ENCODE data around the gene DGUOK.
A peak's percentile ranks its signal among the peaks of the same experiment; 100 is the strongest.

DGUOK gene

DNA sequence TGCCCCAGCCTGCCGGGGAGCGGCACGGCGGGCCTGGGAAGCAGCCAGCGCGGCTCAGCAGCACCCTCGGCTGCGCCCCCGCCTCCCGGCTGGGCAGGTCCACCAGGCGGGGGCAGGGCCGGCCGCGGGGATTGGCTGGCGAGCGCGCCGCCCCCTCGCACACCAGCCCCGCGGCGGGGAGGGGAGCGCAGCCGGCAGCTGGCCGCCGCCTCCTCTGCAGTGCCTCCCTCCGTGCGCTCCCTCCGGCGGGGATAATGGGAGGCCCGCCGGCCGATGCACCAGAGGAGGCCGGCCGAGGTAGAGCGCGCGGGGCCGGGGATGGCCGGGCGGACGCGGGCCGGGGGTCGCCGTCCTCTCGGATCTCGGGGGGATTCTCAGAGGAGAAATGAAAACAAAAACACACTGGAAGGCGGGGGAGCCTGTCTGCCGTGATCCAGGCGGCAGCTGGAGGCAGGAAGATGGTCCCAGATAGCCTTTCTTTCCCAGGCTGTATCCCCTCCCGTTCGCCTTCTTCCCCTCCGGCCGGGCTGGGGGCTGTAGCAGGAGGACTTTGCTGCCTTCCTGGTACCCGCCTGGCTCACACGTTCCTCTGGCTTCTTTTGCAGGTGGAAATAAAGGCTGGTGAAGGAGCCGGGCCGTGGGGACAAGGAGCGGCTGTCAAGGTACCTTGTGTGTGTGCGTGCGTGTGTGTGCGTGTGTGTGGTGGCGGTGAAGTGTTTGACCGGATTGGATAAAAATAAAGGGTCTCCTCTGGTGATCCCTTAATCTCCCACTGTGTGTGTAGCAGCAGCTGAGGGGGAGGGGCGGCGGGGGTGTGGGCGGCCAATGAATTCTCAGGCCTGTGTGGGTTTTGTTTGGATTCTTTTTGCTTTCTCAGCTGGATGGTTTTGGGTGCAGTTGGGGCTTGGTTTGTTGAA lies 76.1 kb downstream of the DGUOK start:
- peak; percentile 85 for DNase-seq (ENCODE audit: low read depth)
- H3K4me3 ChIP-seq (ENCODE audit: low read depth, low read length), result peak overlapping the region; percentile 63
- TF ChIP-seq, protein P1, sequence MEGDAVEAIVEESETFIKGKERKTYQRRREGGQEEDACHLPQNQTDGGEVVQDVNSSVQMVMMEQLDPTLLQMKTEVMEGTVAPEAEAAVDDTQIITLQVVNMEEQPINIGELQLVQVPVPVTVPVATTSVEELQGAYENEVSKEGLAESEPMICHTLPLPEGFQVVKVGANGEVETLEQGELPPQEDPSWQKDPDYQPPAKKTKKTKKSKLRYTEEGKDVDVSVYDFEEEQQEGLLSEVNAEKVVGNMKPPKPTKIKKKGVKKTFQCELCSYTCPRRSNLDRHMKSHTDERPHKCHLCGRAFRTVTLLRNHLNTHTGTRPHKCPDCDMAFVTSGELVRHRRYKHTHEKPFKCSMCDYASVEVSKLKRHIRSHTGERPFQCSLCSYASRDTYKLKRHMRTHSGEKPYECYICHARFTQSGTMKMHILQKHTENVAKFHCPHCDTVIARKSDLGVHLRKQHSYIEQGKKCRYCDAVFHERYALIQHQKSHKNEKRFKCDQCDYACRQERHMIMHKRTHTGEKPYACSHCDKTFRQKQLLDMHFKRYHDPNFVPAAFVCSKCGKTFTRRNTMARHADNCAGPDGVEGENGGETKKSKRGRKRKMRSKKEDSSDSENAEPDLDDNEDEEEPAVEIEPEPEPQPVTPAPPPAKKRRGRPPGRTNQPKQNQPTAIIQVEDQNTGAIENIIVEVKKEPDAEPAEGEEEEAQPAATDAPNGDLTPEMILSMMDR (IDR thresholded peaks at IDR 0.05; ENCODE audit: insufficient read depth, low read depth, low read length, missing control alignments), result no peak

DNA sequence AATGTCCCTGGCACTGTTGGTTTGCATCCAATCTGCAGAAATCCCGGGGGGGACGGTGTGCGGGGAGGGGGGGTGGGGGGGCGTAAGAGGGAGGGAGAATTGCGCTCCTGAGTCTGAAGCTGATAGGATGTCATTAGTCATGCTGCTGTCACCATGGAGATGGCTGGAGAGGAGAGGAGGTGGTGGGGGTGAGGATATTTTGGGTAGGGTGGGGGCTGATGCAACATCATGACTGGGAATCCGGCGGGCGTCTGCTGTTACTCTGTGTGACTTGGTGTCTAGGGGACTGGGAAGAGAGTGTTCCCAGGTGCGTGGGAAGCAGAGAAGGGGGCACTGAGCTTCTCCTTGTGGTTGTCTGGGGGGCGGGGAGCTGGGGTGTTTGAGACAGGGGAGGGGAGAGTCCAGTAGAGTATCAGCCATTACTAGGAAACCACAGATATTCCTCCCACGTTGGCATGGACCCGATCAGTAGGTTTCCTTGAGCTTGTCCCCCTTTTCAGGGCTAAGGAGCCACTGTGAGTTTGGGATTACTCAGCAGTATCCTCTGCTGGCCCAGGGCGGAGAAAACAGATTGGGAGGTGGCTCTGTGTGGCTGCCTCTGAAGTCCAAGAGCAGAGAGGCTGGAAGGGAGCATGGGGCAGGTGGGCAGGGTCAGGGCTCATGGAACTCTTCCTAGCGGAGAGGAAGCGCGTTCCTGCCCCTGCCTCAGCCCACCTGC lies 77.0 kb downstream of the DGUOK start:
- no peak for DNase-seq (ENCODE audit: low read depth)
- TF ChIP-seq, protein P1 (IDR thresholded peaks at IDR 0.05; ENCODE audit: insufficient read depth, low read depth, low read length, missing control alignments), result no peak
- no peak overlapping the region for H3K4me3 ChIP-seq (ENCODE audit: low read depth, low read length)

DNA sequence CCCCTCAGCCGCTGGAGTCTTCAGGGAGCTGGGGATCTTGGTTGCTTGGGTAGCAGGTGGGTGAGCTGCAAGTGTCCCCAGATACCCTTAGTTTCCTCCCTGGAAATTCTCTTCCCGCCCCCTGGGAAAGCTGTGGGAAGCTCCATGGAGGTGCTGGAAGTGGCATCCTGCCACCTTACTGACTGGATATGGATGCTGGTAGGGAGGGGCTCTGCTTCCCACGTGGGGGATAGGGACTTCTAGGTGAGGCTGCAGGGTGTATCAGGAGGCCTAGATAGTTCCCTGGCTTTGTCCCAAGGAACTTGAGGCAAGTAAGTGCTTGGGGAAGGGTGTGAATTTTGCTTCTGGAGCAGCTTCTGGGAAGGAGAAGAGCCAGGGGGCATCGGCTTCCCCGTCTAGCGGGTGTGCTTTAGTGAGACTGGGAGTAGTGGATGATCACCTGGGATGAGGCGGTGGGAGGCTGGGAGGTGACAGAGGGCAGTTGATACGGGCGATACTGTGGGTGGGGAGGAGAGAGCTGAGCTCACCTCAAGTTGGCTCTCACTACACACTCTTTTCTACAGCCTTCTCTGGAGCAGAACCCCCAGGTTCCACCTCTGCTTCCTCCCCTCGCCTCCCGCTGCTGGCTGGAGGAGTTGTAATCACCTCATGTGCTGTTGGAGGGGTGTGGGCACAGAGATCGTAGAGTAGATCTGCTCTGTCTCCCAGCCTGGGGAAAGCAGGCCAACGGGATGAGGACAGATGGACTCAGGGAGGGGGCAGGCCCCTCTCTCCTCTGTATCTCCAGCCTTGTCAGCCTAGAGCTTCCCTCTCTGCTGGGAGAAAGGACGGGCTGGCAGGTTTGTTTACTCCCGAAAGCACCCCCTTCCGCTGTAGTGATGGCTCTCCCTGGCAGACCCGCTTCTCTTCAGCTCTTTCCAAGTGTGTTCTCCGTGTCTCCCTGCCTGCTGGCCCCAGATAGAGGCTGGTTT lies 77.8 kb downstream of the DGUOK start:
- TF ChIP-seq, protein P1 (IDR thresholded peaks at IDR 0.05; ENCODE audit: insufficient read depth, low read depth, low read length, missing control alignments), result no peak
- H3K4me3 ChIP-seq (ENCODE audit: low read depth, low read length), result no peak overlapping the region

DNA sequence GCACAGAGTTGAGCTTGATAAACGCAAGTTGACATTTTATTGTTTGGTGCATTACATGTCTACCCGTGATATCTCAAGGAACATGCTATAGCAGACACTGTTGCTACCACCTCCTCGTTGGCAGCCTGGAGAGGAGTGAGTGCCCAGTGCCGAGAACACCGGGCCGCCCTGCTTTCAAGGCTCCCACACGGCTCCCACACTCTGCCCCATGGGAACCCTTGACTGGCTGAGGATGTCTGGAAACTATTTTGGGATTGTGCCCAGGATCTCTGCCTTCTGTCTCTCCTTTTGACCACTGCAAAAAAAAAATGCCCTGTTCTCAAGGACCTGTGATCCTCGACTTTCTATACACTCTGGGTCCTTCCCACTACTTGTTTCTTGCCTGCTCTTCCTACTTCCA lies 79.1 kb downstream of the DGUOK start:
- DNase-seq (ENCODE audit: low read depth), result no peak
- TF ChIP-seq, protein P1 (IDR thresholded peaks at IDR 0.05; ENCODE audit: insufficient read depth, low read depth, low read length, missing control alignments), result no peak
- no peak overlapping the region for H3K4me3 ChIP-seq (ENCODE audit: low read depth, low read length)

More for the DNA sequence above, 77.8 kb downstream of the DGUOK start:
- no peak for DNase-seq (ENCODE audit: low read depth)

DNA sequence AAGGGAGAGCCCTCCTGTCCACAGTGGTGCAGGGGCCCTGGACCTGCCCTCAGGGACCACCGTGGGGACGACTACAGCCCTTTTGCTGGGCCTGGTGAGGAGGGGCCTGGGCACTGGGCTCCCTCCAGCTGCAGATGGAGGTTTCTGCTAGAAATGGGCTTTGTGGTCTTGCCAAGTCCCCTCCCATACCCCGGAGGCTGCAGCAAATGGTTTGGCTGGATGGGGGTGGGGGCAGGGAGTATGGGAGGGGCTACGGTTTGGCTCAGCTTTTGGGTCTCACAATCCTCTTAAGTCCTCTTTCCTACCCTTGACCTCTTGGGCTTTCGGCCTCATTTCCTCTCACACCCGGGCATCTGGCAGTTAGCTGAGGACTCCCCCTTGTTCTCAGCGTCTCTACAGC lies 79.8 kb downstream of the DGUOK start:
- DNase-seq (ENCODE audit: low read depth), result no peak
- no peak overlapping the region for H3K4me3 ChIP-seq (ENCODE audit: low read depth, low read length)
- TF ChIP-seq, protein P1 (IDR thresholded peaks at IDR 0.05; ENCODE audit: insufficient read depth, low read depth, low read length, missing control alignments), result no peak

DNA sequence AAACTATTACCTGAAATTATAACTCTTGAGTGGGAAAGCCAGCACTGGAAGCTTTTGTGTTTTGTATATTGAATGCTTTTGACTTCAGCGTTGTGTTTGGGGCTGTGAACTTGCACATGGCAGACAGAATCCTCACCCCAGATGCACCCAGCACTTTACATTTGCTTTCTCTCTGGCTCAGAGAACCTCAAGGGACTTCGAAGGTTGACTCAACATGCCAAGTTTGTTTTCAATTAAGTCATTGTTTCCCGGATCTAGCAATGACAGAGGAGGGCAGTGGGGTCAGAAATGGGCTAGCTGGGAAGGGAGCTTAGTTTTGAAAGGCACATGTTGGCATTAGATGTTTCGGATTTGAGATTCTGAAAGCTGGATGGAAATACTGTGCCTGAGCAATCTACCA lies 80.4 kb downstream of the DGUOK start:
- no peak overlapping the region for H3K4me3 ChIP-seq (ENCODE audit: low read depth, low read length)
- no peak for DNase-seq (ENCODE audit: low read depth)
- TF ChIP-seq, protein P1 (IDR thresholded peaks at IDR 0.05; ENCODE audit: insufficient read depth, low read depth, low read length, missing control alignments), result no peak

Measured in GM12865 (cell line).